ENCODE data around the gene CMIP. TPM values are rescaled to one million over a fixed set of nuclear protein-coding genes. Genes with fewer than 3 reads are reported as not detected.

The CMIP gene
- total RNA-seq, 4 donors from 2014 or later = 17.1 to 60.5 (median 39.7) TPM

- no peak for TF ChIP-seq POLR2A (IDR thresholded peaks at IDR 0.05)
- TF ChIP-seq, protein P1, sequence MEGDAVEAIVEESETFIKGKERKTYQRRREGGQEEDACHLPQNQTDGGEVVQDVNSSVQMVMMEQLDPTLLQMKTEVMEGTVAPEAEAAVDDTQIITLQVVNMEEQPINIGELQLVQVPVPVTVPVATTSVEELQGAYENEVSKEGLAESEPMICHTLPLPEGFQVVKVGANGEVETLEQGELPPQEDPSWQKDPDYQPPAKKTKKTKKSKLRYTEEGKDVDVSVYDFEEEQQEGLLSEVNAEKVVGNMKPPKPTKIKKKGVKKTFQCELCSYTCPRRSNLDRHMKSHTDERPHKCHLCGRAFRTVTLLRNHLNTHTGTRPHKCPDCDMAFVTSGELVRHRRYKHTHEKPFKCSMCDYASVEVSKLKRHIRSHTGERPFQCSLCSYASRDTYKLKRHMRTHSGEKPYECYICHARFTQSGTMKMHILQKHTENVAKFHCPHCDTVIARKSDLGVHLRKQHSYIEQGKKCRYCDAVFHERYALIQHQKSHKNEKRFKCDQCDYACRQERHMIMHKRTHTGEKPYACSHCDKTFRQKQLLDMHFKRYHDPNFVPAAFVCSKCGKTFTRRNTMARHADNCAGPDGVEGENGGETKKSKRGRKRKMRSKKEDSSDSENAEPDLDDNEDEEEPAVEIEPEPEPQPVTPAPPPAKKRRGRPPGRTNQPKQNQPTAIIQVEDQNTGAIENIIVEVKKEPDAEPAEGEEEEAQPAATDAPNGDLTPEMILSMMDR (IDR thresholded peaks at IDR 0.05) = no peak
- Histone ChIP-seq H3K4me3 (no peak overlapping the region), H3K27me3 (no peaks in the 10 kb centered on the region), H3K9me3 (no peaks in the 10 kb centered on the region), H3K36me3 (no peaks in the 10 kb centered on the region), H3K27ac (peak overlapping the region; percentile 63 to 81 (median 78)), H3K4me1 (peaks cover 45 to 98% (median 60%) of the 10 kb centered on the region in 3 donors)
- intact Hi-C loops (cut with DNase I) = no loop called here
- WGBS, 2 donors = 50 to 60% methylated on average over 16 to 19 of the region's 20 CpGs
- DNase-seq = no peak
Measured at GRCh38 chr16:81499576-81500380, 55.2 kb downstream of the CMIP start.

DNA sequence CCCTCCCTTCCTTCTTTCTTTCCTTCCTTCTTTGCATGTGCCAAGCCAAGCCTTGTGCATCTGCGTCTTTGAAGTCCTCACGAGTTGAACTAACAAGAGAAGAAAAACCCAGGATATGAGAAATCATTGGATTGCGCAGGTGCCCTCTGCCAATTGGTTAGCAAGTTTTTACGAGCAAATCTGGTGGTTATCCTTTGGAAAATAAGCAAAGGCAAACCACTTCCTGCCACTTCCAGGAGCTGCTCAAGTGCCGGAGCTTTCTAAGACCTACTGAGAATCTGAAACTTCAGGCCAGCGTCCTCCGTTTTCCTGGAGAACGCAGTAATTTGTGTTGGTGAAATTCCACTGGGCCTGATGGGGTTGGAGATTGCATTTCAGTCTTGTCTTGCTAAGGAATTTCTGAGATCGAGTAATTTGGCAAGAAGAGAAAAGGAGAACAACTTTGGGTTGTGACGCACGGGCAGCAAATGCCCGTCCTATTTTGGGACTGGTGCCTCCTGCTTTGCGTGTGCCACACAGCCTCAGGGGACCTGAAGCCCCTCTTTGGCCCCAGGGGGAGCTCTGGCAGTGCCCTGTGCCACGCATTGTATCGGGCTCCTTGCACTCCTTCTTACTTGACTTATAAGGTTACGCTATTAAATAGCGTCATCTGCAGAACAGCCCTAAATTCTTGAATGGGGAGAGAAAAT is 56.4 kb downstream of the CMIP start:
- no peaks in the 10 kb centered on the region for H3K27me3 ChIP-seq
- TF ChIP-seq POLR2A (IDR thresholded peaks at IDR 0.05) = no peak
- TF ChIP-seq, protein P1 (IDR thresholded peaks at IDR 0.05) = no peak
- peak overlapping the region in 1 of 4 donors; percentile 24 for H3K4me3 ChIP-seq
- peak overlapping the region; percentile 22 to 81 (median 75) for H3K27ac ChIP-seq
- intact Hi-C loops (cut with DNase I) = no loop called here
- 64 to 67% methylated on average over 16 to 17 of the region's 17 CpGs for WGBS, 2 donors
- H3K36me3 ChIP-seq = no peaks in the 10 kb centered on the region
- no peaks in the 10 kb centered on the region for H3K9me3 ChIP-seq
- peaks cover 42 to 98% (median 55%) of the 10 kb centered on the region in 3 donors for H3K4me1 ChIP-seq
- no peak for DNase-seq

DNA sequence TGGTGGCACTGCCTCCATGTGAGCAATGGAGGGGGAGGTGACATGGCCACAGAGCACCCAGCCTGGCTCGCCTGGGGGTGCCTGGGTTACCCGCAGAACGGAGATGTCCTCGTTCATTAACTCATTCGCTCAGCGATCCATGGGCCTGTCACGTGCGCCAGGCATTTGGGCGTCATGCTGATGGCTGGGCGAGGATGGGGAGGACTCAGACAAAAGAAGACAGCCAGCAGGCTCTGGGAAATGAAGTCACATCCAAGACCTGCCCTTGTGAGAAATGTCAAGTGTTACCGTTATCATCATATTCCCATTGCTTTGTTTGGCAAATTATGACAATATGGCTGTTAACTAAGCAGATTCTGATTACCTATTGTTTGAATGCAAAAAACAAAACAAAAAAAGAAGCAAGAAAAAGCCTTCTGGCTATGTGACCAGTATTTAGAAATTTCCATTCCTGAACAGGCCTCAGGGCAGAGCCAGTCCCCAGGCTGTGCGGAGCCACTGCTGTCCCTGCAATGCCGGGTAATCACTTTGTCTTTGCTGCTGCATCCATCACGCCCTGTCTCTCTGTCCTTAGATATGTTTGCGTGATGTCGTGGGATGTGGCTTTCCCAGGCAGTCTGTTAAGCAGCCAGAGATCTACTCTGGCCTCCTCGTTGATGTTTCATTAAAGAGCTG is 57.9 kb downstream of the CMIP start:
- Histone ChIP-seq H3K36me3 (no peaks in the 10 kb centered on the region), H3K4me3 (no peak overlapping the region), H3K27ac (peak overlapping the region in 3 of 4 donors; percentile 11 to 86 (median 83)), H3K4me1 (peaks cover 35 to 93% (median 43%) of the 10 kb centered on the region in 3 donors), H3K9me3 (no peaks in the 10 kb centered on the region), H3K27me3 (no peaks in the 10 kb centered on the region)
- no peak for DNase-seq
- 80 to 89% methylated on average over 16 to 17 of the region's 17 CpGs for WGBS, 2 donors
- TF ChIP-seq, protein P1 (IDR thresholded peaks at IDR 0.05) = no peak
- TF ChIP-seq POLR2A (IDR thresholded peaks at IDR 0.05) = no peak
- intact Hi-C loops (cut with DNase I) = no loop called here

GRCh38 chr16:81505011-81505661 is 60.5 kb downstream of the CMIP start:
- DNase-seq = no peak
- TF ChIP-seq POLR2A (IDR thresholded peaks at IDR 0.05) = peak in 1 of 4 donors; percentile 41
- TF ChIP-seq, protein P1 (IDR thresholded peaks at IDR 0.05) = no peak
- 56 to 80% methylated on average over 7 to 10 of the region's 13 CpGs for WGBS, 2 donors

More at GRCh38 chr16:81505011-81505661, 60.5 kb downstream of the CMIP start:
- no peaks in the 10 kb centered on the region for H3K9me3 ChIP-seq
- peak overlapping the region; percentile 72 to 86 (median 82) for H3K27ac ChIP-seq
- H3K36me3 ChIP-seq = peaks cover 0 to 4% (median 0%) of the 10 kb centered on the region in 3 donors
- peaks cover 24 to 67% (median 26%) of the 10 kb centered on the region in 3 donors for H3K4me1 ChIP-seq
- H3K27me3 ChIP-seq = no peaks in the 10 kb centered on the region
- intact Hi-C loops (cut with DNase I) = no loop called here
- H3K4me3 ChIP-seq = no peak overlapping the region

Data from esophagus squamous epithelium (tissue), 5 donors.